Muscle of back (tissue), 11 donors: ENCODE results near the gene STT3A. TPM values are rescaled to one million over a fixed set of nuclear protein-coding genes. Genes with fewer than 3 reads are reported as not detected.

ENCODE experiments used
- DNase-seq, 3 donors: peaks; one replicate each; pipeline versions ENCODE4 v3.0.0 to v3.0.0-alpha.2; 2013
- polyA plus RNA-seq, 10 donors: library from polyadenylated mRNA; unstranded; fragments of 120-200 nt; gene quantifications; one replicate each; pipeline ENCODE4 v1.2.1, GENCODE V29; 2013; ENCODE audit not compliant: insufficient read length in 10 of 10

STT3A gene
- polyA plus RNA-seq, 10 donors, result 110 to 150 (median 119) TPM

DNA sequence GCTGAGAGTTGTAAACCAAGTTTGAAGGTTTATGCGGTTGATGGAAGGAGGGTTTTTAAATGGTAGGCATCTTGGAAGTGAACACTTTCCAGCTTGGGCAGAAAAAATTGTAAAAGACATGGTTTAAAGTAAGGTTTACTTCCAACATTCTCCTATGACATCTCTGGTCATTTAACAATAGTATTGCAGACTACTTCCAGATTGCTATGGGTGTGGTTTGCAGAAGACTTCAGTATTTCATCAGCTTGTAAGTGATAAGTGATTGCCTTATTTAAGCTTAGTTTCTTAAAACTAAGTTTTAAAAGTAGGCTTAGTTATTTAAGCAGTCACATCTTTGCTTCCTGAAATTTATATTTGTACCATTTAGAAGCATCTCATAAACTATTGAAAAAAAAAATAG is 7.2 kb upstream of the STT3A start:
- no peak for DNase-seq

DNA sequence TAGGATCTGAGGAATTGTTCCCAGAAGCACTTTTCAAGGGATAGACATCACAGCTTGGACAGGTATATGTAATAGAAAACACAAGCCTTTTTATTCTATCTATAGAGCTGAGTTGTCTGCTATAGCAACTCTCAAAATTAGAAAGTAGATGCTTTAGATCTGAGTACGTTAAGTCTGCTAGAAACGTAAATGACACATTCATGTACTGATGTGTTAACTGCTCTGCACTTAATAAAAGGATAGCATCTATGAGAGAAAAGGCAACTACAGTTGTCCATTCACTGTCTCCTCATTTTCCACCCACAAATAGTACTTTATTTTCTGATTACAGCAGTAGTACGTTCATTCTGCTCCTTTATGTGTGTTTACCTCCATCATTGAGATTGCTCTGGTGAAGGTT is 6.0 kb upstream of the STT3A start:
- DNase-seq, result no peak

DNA sequence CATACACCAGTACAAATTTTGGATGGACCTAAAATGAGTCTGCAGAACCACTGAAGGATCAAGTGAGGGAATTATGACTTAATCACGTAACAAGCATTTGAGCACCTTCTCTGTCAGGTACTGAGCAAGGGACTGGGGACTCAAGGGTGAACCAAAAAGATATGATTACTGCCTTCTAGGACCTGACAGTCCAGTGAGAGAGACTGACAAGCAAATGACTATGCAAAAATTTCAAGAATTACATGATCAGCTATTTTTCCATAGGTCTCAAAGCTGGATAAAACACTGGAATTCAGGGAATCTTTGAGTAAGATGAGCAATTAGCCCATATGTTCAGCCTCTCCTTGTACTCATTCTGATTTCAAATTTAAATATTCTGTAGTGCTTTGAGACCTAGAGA is 5.2 kb upstream of the STT3A start:
- DNase-seq, result no peak

DNA sequence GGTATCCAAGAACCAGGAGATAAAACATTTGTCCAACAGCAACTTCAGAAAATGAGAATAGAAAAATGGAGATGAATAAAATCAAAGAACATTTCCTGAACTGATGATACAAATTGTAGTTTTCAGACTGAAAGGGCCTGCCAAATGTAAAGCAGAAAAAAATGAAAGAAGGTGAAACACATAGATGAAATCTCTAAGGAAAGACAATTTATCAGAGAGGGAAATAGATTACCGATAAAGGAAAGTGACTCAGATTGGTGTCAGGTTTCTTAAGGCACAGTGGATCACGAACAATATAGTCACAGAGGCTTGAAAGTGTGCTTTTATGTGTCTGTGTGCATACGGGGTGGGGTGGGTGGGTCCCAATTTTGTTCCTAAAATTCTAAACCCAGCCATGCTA is 4.1 kb upstream of the STT3A start:
- DNase-seq, result no peak

DNA sequence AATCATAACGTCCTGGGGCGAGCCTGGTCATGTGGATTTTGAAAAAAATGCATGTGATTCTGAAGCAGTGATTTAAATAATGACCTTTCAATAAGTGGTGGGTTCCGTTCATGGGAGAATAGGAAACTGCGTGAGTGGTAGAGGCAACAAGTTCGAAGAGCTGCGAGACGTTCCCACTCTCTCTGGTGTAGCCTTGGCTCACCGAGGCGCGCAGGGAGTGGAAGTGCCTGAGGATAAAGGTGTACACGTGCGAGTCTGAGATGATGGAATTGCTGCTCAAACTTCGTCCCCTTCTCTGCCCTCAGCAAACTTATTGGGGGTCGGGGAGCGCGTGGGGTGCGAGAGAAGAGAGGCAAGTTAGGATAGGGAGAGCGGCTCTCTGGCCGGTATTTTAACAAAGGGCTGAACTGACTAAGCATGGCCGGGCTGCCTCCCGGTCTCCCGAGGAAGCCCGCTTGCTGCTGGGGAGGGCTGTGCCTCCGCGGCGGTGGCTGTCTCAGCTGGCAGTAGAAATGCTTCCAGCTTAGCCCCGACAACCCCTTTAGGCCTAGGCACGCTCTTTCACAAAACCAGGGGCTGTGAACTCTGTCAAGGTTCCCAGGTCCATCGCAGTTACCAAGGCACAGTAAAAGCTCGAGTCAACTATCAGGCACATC is 875 bp upstream of the STT3A start:
- DNase-seq, result peak in 1 of 3 donors; percentile 10

DNA sequence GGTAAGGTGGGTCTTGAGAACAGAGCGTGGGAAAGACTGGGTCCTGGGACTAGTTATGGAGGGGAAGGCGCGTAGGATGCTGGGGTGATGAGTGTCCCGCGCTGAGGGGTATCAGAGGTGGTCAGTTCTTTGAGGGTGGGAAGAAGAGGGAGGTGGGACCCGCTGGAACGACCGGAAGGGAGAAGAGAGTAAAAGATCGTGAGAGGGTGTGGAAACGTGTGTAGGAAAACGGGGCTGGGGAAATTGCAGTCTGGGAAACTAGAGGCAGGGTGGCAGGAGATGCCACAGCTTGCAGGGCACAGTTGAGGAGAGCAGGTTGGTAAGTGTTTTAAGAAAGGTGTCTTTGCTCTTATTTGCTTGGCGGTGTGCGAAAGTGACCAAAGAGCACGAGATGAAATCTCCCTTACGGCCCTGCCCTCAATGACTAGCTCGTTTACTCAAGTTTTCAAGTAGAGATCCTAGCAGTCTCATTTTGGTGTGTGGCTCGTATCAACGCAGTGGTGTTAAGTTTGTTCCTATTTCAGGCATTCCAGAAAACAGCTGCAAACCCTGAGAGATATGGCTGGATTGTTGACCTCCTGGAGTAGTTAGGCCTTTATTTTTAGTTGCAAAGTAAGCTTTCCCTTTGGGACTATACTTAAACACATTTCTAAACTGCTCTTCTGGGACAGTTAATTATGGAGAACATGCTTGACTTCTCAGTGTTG is 615 bp downstream of the STT3A start:
- peak in 1 of 3 donors; percentile 11 for DNase-seq

DNA sequence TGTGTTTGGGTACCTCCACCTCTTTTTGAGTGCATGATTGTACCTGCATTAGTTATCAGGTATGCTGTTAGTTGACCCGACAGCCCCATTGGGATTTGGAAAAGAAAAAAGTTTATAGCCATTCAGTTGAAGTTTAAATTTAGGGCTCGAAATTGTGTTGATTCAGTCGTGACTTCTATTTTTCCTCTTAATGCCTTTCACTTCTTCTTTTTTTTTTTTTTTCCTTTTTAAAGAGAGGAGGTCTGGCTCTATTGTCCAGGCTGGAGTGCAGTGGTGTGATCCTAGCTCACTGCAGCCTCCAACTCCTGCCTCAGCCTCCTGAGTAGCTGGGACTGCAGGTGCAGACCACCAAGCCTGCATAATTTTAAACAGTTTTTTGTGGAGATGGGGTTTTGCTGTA is 2.3 kb downstream of the STT3A start:
- no peak for DNase-seq

DNA sequence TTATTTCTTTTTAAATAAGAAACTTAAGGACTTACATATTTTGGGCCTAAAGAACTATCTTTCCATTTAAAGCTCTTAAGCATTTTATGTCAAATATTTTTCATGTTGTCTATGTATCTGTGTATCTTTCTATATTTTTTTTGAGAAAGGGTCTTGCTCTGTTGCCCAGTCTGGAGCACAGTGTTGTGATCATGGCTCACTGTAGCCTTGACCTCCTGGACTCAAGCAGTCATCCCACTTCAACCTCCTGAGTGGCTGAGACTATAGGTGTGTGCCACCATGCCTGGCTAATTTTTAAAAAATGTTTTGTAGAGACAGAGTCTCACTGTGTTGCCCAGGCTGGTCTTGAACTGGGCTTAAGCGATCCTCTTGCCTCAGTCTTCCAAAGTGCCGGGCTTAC is 8.0 kb downstream of the STT3A start:
- DNase-seq, result no peak

DNA sequence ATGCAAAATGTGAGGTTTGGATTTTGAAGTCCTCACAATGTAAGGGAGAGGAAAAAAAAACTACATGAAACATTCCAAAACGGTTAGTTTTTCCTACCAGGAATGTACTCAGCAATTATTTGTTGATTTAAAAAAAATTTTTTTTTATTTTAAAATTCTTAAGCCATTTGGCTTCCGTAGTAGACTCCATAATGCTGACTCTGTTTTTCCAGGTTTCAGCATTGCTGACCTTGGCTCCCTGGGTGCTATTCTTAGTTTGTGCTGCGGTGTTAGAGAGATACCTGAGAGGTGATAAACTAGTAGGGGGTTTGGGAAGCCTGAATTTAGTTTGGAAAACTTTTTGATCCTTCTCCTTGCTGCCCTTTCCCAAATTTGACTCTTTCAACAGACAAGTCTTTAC is 10.6 kb downstream of the STT3A start:
- no peak for DNase-seq

DNA sequence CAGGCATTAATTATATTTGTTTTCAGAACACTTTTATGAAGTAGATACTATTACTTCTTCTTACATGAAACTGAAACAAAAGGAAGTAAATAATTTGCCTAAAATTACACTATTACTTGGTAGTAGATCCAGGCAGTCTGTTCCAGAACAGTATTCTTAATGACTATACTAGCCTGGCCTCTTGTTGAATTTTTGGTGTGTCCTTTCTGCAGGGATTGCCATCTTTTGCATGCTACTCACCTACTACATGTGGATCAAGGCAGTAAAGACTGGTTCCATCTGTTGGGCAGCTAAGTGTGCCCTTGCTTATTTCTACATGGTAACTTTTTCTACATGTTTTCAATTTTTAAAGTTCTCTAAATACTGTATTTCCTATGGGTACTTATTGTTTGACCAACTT is 12.8 kb downstream of the STT3A start:
- no peak for DNase-seq

DNA sequence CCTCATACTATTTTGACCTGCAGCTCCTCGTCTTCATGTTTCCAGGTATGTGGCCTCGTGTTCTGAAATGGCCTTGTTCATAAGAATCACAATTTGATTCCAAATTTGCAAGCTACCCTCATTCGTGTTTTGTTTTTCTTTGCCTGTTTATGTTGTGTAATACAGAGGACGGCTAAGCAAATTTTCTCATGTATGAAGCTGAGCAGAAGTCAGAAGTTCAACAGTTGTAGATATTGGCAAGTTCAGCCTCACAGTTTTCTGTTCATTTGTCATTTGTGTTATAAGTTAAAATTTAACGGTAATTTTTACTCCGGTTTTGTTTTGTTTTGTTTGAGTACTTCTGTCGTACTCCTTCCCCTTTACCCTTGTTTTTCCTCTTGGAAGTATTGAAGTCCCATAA is 16.9 kb downstream of the STT3A start:
- DNase-seq, result no peak

DNA sequence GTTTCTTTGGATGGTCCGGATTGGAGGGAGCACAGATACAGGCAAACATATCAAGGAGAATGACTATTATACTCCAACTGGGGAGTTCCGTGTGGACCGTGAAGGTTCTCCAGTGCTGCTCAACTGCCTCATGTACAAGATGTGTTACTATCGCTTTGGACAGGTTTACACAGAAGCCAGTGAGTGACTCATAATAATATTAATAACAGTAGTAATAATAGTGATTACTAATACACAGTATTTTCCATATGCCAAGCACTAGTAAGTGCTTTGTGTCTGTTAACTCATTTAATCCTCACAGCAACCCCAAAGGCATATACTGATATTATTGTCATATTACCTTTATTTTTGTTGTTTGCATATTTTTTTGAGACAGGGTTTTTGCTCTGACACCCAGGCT is 25.7 kb downstream of the STT3A start:
- no peak for DNase-seq

DNA sequence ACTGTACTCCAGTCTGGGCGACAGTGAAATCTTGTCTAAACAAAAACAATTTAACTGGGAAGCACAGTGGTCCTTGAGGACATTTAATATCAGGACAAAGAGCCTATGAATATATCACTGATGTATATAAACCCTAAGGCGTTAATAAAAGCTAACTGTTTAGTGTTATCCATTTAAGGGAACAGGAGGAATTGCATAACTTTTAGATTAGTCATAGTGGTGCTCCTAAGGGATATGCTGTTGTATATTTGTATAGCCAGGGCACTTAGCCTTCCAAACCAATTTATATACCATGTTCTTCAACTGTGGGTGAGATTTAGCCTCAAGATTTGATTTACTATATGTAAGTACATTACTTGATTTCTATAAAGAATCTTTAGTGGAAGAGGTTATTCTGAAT is 29.3 kb downstream of the STT3A start:
- no peak for DNase-seq

DNA sequence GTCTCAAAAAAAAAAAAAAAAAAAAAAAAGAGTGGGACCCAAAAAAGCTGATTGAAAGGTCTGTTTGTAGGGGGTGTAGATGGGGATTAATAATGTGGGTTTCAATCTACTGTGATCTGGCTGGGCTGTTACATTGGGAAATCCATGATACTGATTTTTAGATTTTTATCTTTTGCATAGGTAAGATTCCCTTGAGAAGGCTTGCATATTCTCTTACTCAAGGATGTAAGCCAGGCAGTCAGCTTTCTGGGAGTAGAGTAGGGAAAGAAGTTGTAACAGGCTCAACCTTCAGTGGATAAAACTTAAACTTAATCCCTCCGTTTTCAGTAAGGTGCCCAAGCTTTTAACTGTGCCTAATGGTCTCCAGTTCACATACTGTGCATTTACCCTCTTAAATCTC is 30.4 kb downstream of the STT3A start:
- no peak for DNase-seq

DNA sequence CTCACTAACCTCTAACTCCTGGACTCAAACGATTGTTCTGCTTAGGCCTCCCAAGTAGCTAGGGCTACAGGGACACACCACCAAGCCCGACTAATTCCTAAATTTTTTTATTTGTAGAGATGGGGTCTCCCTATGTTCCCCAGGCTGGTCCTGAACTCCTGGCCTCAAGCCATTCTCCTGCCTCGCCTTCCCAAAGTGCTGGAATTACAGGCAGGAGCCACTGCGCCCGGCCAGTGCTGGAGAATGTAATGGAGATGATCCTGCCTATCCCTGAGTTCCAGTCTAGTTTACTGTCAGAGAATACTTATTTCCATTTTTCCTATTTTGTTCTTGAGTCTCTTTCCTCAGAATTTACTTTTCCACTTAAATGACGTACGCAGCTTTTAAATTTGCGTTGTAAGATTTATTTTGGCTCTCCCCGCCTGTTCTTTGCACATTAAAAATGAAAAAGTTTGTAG is 32.1 kb downstream of the STT3A start, which contains the start of gene CHEK1:
Gene CHEK1, plus strand, starts transcription at position 408 of the 458 bp plus-strand sequence. CDS start 1,606 bp downstream, outside the sequence.
- DNase-seq, result no peak

DNA sequence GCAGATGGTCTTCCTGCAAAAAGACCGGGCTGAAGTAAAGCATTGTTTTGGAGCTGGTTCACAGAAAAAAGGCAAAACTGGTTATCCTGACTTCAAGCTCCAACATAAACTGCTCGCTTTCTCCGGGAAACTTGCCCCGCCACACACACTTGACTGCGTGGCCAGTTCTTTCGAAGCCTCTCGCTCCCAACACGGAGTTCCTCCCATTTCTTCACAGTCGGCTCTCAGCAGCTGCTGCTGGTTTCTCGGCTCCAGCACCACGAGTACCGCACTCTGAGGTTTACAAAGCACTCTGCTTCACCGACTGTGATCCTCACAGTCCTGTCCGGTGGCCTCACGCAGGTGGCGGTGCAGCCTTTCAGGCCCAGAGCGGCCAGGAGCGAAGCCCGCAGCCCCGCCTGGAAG is 32.6 kb downstream of the STT3A start:
- no peak for DNase-seq

DNA sequence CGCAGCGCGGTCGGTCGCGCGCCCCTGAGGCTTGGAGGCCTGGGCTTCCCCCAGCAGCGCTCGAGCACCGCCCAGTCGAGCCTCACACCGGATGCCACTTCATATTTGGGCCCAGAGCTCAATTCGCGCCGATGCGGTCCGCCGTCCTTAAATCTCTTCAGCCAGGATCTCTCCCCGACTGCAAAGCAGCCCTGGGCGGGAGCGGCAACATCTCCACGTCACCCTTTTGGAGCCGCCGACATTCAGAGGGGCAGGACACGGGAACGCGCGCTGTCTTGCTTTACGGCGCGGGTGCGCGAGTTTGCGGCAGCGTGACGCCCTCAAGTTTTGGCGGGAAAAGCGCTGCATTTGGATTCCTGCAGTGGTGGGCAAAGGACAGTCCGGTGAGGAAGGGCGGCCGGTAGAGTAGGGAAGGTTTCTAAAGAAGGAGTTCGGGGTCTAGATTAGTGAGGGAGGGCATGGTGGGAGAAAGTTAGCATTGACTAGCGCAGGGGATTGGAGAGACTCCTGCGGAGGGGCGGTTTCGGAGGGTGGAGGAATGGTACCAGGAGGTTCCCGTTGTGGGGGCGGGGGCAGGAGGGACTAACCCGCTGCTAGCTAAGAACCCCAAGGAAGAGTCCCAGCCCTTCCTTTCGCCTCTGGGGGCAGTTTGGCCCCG is 33.1 kb downstream of the STT3A start:
- DNase-seq, result peak; percentile 92 to 98 (median 93)

DNA sequence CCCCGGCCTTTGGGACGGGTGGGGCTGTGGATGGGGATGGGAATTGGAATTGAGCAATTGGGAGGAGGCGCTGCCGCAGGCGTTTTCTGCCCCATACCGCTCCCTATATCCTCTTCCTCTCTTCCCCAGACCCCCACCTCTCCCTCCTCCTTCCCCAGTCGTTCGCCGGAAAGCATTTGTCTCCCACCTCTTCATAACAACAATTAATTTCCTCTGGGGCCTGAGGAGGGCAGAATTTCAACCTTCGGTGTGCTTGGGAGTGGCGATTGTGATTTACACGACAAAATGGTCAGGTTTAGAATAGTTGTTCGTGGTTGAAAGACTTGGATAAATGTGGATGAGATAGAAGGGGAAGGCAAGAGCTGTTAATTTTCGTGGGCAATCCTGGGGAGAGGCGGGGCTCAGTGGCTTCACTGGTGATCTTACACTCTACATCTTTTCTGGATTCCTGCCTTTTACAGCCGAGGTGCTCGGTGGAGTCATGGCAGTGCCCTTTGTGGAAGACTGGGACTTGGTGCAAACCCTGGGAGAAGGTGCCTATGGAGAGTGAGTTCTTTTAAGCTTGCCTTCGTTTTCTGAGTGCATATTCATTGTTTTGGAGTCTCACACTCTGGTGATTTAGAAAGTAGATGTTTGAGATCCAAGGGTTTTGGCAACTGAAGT is 33.8 kb downstream of the STT3A start:
- DNase-seq, result peak in 1 of 3 donors; percentile 86

DNA sequence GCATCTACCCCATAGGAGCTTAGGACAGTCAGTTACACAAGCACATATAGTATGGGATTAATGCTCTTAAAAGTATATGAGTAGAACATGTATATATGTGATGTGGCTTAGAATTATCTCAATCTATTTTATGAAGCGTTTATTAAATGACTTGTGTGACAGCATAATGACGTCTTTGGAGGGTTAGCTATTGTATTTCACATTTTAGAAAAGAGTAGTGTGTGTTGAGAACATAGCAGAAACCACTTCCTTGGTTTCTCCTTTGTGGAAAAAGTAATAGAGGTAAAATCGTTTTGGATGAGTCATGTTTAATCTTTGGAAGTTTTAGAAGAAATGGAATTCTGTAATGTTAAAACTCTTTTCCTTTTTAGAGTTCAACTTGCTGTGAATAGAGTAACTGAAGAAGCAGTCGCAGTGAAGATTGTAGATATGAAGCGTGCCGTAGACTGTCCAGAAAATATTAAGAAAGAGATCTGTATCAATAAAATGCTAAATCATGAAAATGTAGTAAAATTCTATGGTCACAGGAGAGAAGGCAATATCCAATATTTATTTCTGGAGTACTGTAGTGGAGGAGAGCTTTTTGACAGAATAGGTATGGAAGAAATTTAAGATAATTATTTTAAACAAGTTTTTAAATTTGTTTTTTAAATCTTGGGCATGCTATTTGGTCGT is 34.7 kb downstream of the STT3A start:
- no peak for DNase-seq

DNA sequence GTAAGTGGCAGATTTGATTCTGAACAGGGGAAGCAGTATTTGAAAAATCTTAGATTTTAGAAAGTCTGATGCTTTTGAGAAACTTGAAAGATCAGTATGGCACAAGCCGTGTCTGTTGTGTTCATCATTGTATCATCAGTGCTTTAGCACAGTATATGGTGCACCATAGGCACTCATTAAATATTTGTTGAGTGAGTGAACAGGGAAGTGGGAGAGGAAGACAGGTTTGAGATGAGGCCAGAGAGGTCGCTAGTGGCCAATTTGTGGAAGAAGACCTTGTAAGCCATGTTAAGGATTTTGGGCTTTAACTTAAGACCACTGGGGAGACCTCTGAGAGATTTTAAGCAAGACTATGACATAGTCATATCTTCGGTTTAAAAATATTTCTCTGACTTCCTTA is 45.2 kb downstream of the STT3A start:
- no peak for DNase-seq

DNA sequence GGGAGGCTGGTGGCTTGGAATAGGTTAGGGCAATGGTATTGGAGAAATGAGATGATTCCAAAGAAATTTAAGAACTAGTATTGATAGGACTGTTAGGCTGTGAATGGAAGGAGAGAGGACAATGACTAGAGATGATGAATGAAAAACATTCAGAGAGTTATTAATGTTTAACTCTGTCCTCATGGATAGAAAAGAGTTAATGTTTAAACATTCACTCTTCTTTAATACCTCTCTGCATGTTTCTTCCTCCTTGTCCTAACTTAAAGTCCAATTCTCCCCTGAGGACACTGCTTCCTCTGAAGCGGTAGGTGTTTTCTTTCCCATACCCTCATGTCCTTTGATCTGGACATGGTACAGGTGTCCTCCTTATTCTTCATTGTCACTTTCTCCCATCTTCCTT is 45.7 kb downstream of the STT3A start:
- no peak for DNase-seq

DNA sequence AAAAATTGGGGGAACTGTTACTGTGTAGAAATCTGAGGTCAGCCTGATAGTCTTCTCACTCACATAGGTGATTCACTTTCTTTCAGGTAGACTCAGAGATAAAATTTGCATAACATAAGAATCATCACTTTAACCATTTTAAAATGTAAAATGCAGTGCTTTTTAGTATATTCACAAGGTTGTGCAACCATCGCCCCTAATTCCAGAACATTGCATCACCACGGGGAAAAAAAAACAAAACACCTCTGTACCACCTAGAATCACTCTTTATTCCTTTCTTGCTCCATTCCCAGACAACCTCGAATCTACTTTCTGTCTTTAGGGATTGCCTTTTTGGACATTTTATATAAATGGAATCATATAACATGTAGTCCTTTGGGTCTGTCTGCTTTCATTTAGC is 53.2 kb downstream of the STT3A start:
- DNase-seq, result no peak
